ENCODE results near the gene USP13.
"Not testable (repeated sequence)": the region's sequence is repeated elsewhere in the genome, so short reads cannot be mapped to it uniquely, and the experiment has no call there.

The USP13 gene

GRCh38 chr3:179671747-179672242 lies 19.0 kb downstream of the USP13 start:
- TF ChIP-seq, protein P1, sequence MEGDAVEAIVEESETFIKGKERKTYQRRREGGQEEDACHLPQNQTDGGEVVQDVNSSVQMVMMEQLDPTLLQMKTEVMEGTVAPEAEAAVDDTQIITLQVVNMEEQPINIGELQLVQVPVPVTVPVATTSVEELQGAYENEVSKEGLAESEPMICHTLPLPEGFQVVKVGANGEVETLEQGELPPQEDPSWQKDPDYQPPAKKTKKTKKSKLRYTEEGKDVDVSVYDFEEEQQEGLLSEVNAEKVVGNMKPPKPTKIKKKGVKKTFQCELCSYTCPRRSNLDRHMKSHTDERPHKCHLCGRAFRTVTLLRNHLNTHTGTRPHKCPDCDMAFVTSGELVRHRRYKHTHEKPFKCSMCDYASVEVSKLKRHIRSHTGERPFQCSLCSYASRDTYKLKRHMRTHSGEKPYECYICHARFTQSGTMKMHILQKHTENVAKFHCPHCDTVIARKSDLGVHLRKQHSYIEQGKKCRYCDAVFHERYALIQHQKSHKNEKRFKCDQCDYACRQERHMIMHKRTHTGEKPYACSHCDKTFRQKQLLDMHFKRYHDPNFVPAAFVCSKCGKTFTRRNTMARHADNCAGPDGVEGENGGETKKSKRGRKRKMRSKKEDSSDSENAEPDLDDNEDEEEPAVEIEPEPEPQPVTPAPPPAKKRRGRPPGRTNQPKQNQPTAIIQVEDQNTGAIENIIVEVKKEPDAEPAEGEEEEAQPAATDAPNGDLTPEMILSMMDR (conservative IDR thresholded peaks at IDR 0.05) = no peak
- H3K27ac ChIP-seq = peak overlapping the region; percentile 39

DNA sequence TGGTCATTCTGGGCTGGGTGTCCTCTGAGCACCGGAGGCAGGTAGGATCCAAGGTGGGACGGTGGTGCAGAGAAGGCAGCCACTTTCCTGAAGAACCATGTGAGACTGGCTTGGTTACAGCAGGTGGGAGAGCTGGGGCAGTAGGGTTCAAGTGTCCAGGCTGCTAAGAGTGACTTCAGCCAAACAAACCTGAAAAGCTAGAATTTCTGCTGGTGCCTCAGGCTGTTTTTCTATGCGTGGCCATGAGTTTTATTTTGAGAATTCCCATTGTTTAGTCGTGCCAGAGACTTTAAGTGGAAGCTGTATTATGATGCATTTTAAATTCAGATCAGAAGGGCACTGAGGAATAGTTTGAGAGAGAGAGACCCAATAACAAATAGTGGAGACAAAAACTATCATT lies 20.1 kb downstream of the USP13 start:
- H3K27ac ChIP-seq = peak overlapping the region; percentile 39
- TF ChIP-seq, protein P1 (conservative IDR thresholded peaks at IDR 0.05) = no peak

DNA sequence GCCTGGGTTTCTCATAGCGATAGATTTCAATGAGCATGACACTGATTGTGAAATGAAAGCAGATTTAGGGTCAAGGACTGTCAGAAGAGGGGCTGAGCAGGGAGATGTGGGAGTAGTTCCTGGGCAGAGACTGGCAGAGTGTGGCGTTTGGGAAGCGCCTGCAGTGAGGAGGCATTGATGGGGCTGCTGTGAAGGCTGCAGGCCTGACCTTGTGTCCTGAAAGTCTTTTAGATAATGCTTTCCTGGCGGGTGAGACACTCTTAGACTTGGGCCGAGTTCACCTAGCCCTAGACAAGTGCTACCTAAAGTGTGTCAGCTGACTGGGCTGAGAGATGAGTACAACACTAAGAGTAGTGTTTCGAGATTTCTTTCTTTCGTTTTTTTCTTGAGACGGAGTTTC lies 20.7 kb downstream of the USP13 start:
- peak overlapping the region; percentile 39 for H3K27ac ChIP-seq
- TF ChIP-seq, protein P1 (conservative IDR thresholded peaks at IDR 0.05) = no peak

DNA sequence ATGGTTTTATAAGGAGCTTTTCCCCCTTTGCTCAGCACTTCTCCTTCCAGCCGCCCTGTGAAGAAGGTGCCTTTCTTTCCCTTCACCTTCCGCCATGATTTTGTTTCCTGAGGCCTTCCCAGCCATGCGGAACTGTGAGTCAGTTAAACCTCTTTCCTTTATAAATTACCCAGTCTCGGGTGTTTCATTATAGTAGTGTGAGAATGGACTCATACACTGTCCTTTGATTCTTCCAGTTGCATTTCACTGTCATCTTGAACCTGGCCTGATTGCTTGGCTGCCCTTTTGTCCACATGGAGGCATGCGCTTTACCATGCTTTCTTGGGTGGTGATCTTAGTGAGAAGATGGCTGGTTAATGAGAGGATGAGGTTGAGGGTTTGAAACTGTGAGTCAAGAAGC lies 23.2 kb downstream of the USP13 start:
- no peak overlapping the region for H3K27ac ChIP-seq
- TF ChIP-seq, protein P1 (conservative IDR thresholded peaks at IDR 0.05) = no peak

- H3K27ac ChIP-seq = no peak overlapping the region
- TF ChIP-seq, protein P1 (conservative IDR thresholded peaks at IDR 0.05) = no peak
Measured at GRCh38 chr3:179677884-179678283, 25.0 kb downstream of the USP13 start.

DNA sequence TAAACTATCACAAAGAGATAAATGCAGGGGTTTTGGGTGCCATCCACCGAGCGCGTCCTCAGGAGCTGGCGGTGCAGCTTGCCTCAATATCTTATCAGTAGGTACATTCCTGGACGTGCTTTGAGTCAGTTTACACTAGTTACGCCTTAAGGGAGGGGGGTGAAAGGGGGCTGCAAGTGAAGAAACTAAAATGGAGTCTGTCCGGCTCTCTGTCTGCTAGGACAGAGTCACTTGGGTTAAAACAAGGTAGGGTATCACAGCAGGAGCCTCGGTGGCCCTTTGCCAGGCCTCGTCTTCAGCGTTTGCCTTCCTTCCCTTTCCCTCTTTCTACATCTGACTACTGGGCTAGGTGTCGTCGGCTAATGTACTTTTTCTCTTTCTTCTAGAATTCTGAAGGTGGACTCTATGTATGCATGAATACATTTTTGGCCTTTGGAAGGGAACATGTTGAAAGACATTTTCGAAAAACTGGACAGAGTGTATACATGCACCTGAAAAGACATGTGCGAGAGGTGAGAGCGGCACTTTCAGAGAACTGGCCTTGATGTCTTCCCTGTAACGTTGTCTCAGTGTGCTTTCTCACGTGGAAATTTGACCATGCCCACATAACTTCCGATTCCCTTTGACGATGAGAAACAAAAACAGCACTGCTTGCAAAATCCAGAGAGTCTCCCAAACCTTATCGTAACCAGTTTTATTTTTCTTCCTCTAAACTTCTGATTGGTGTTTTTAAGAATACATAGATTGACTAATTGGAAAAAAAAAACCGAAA lies 28.8 kb downstream of the USP13 start:
- H3K27ac ChIP-seq = no peak overlapping the region
- TF ChIP-seq, protein P1 (conservative IDR thresholded peaks at IDR 0.05) = no peak

DNA sequence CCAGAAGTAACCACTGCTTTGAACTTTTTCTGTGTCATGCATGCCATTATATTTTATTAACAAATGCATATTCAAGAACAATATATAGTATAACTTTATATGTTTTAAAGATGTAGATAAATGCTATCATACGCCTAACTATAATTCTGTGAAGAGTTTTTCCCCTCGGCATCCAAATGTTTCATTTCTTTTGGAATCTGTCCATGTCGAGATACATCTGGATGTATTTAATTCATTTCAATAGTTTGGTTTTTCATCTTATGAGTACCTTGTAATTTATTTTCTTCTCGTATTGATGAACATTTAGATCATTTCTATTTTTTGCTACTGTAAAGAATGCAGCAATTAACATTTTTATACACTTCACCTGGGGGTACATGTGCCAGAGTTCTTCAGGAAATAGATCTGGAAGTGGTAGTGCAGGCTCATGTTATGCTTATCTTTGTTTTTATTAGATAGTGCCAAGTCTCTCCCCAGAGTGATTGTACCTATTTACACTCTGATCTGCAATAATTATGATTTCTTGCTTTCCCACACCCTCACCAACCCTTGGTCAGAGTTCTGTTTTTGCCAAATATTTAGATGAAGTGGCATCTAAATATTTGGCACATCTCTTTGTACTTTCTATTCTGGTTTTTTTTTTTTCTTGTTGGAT lies 29.7 kb downstream of the USP13 start:
- H3K27ac ChIP-seq = no peak overlapping the region
- TF ChIP-seq, protein P1 (conservative IDR thresholded peaks at IDR 0.05) = no peak

DNA sequence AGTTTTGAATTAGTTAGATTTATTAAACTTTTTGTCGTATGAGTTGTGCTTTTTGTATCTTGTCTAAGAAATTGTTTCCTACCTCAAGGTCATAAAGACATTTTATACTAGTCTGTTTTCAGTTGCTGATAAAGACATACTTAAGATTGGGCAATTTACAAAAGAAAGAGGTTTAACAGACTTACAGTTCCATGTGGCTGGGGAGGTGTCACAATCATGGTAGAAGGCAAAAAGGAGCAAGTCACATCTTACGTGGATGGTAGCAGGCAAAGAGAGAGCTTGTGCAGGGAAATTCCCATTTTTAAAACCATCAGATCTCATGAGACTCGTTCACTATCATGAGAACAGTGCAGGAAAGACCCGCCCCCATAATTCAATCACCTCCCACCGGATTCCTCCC lies 30.4 kb downstream of the USP13 start:
- H3K27ac ChIP-seq = not testable (repeated sequence)
